ENCODE data around the gene TMEM132C.

The TMEM132C gene

DNA sequence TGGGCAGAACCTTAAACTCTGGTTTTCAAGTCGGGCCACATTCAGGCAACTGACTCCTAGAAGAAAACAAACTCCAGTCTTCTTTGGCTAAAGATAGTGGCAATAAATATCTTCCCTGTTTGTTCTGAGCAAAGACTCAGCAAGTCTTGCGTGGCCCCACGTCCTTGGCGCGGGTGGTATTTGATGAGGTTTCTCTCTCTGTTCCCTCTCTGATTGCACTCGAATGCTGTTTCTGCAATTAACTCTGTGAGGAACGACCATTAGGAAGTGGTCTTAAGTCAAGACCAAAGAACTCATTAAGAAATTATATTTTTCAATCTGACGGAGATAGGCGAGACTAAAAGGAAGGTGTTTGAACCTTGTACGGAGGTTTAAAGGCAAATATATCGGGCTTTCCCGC lies 177.6 kb downstream of the TMEM132C start:
- Histone ChIP-seq H3K27ac (ENCODE audit: extremely low read depth, low read depth, low read length) (no peak overlapping the region), H3K36me3 (ENCODE audit: control insufficient read depth in 2 of 2, insufficient read depth in 1 of 2, low read length in 2 of 2) (no peaks in the 10 kb centered on the region), H3K4me3 (ENCODE audit: low read depth, low read length) (no peak overlapping the region), H3K9me3 (ENCODE audit: control insufficient read depth, insufficient read depth, low read depth, low read length) (no peaks in the 10 kb centered on the region), H3K4me1 (ENCODE audit: control insufficient read depth, insufficient read depth, low read length) (no peaks in the 10 kb centered on the region)
- TF ChIP-seq ZBTB7A (tag by site-specific recombination; IDR thresholded peaks at IDR 0.05; ENCODE audit: low read depth): no peak
- ChIA-PET CTCF (no interaction called here), POLR2A (no interaction called here)

DNA sequence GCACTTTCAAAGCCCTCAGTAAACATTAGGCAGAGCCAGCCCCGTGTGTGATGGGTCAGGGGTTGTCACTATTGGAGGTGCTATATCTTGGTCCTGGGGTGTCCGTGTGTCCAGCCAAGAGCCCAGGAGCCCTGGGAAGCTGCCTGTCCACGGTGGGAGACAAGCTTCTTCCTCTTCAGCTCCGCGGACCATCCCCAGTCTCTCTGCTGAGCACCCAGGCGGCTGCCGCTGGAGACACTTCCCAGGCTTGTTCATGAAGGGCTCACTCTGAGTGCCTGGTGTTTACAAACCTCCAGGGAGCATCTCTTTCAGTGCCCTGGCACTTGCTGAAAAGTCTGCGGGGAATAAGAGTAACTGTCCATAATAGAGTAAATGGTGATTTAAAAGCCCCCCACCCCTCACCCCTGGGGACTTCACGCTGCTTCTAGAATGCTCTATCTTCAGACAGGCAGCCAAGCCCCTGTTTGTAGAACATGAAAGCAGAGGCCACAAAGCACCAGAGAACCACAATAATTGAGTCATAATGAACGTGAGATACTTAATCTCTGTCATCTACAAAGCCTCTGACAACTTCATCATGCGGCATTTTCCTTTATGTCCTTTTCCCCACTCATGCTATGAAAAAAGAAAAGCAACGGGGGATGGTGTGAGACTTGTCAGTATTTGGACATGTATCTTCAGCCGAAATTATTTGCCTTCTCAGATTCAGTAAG lies 178.6 kb downstream of the TMEM132C start:
- Histone ChIP-seq H3K4me1 (ENCODE audit: control insufficient read depth, insufficient read depth, low read length) (no peaks in the 10 kb centered on the region), H3K9me3 (ENCODE audit: control insufficient read depth, insufficient read depth, low read depth, low read length) (no peaks in the 10 kb centered on the region), H3K36me3 (ENCODE audit: control insufficient read depth in 2 of 2, insufficient read depth in 1 of 2, low read length in 2 of 2) (no peaks in the 10 kb centered on the region), H3K27ac (ENCODE audit: extremely low read depth, low read depth, low read length) (no peak overlapping the region), H3K4me3 (ENCODE audit: low read depth, low read length) (no peak overlapping the region)
- TF ChIP-seq ZNF768 (tag by site-specific recombination; IDR thresholded peaks at IDR 0.05) (no peak), ZNF157 (tag by site-specific recombination; IDR thresholded peaks at IDR 0.05) (no peak), ZNF184 (tag by site-specific recombination; IDR thresholded peaks at IDR 0.05) (no peak), ZNF76 (tag by site-specific recombination; IDR thresholded peaks at IDR 0.05; ENCODE audit: borderline replicate concordance, low read depth) (no peak), ZNF48 (tag by site-specific recombination; IDR thresholded peaks at IDR 0.05) (no peak)
- CTCF ChIA-PET: interaction anchor here (0.6 kb wide), 1 partner anchor 9 kb away, joined by 3 read pairs; no protein-coding TSS in a partner anchor
- POLR2A ChIA-PET: no interaction called here

- Histone ChIP-seq H3K27ac (ENCODE audit: extremely low read depth, low read depth, low read length) (no peak overlapping the region), H3K9me3 (ENCODE audit: control insufficient read depth, insufficient read depth, low read depth, low read length) (no peaks in the 10 kb centered on the region), H3K36me3 (ENCODE audit: control insufficient read depth in 2 of 2, insufficient read depth in 1 of 2, low read length in 2 of 2) (no peaks in the 10 kb centered on the region), H3K4me1 (ENCODE audit: control insufficient read depth, insufficient read depth, low read length) (no peaks in the 10 kb centered on the region), H3K4me3 (ENCODE audit: low read depth, low read length) (no peak overlapping the region)
- CTCF ChIA-PET: no interaction called here
- POLR2A ChIA-PET: no interaction called here
- no peak for TF ChIP-seq KLF7 (tag by site-specific recombination; IDR thresholded peaks at IDR 0.05; ENCODE audit: borderline replicate concordance)
- no peak for TF ChIP-seq ELK4 (IDR thresholded peaks at IDR 0.05; ENCODE audit: borderline replicate concordance, low read depth, low read length)
- no peak for TF ChIP-seq ZNF560 (tag by site-specific recombination; IDR thresholded peaks at IDR 0.05; ENCODE audit: borderline replicate concordance)
- no peak for TF ChIP-seq GLI4 (tag by site-specific recombination; IDR thresholded peaks at IDR 0.05)
- no peak for TF ChIP-seq ZFP69B (tag by site-specific recombination; IDR thresholded peaks at IDR 0.05)
- no peak for TF ChIP-seq BCL11B (tag by site-specific recombination; IDR thresholded peaks at IDR 0.05; ENCODE audit: low read depth)
- TF ChIP-seq, protein P1, sequence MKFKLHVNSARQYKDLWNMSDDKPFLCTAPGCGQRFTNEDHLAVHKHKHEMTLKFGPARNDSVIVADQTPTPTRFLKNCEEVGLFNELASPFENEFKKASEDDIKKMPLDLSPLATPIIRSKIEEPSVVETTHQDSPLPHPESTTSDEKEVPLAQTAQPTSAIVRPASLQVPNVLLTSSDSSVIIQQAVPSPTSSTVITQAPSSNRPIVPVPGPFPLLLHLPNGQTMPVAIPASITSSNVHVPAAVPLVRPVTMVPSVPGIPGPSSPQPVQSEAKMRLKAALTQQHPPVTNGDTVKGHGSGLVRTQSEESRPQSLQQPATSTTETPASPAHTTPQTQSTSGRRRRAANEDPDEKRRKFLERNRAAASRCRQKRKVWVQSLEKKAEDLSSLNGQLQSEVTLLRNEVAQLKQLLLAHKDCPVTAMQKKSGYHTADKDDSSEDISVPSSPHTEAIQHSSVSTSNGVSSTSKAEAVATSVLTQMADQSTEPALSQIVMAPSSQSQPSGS (tag by site-specific recombination; IDR thresholded peaks at IDR 0.05; ENCODE audit: low read depth): no peak
- no peak for TF ChIP-seq IKZF3 (tag by site-specific recombination; IDR thresholded peaks at IDR 0.05)
- no peak for TF ChIP-seq PRDM4 (tag by site-specific recombination; IDR thresholded peaks at IDR 0.05)
- no peak for TF ChIP-seq KLF16 (tag by site-specific recombination; IDR thresholded peaks at IDR 0.05)
- TF ChIP-seq BCL11A (tag by site-specific recombination; IDR thresholded peaks at IDR 0.05; ENCODE audit: low read depth): no peak
Observed at GRCh38 chr12:128449146-128449894, 182.3 kb downstream of the TMEM132C start.

Data from HEK293 (cell line).